Measurements from ENCODE around the gene SPR. TPM values are rescaled to one million over a fixed set of nuclear protein-coding genes. Genes with fewer than 3 reads are reported as not detected.

SPR gene
- total and polyA plus RNA-seq, 2 of the 13 experiments (the other 11 are each of a cell fraction or from before 2014, with no cell fraction given) = 34.0 to 96.0 TPM

DNA sequence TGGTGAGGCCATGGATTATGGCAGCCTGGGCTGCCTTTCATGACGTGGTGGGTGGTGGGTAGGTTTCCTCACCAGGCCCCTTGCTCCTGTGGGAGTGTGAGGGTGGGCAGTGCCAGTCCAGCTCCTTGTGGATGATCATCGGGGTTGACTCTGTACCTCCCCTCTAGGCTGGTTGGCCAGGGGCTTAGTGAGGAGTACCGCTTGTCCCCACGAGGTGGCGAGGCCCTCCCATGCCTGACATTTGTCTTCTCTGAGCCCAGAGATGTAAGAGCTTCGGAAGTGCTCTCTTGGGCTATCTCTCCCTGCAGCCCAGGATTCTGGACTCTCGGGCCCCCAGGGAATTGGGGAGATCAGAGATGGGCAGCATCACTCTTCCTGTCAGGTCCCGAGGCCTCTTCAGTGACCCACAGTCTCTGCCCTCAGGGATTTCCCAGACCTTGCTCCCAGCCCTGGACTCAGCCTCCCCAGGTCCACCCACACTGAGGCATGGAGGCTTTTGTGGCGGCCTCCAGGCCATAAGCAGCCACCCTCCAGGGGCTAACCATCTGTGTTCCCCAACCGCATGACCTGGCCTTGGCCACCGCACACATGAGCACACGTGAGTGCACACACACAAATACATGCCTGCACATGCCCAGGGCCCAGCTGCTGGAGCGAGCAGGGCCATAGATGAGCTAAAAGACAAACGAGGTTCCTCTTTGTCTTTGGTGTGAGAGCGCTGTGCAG, 6.5 kb downstream of the SPR start (continued):
- TF ChIP-seq, protein P1, sequence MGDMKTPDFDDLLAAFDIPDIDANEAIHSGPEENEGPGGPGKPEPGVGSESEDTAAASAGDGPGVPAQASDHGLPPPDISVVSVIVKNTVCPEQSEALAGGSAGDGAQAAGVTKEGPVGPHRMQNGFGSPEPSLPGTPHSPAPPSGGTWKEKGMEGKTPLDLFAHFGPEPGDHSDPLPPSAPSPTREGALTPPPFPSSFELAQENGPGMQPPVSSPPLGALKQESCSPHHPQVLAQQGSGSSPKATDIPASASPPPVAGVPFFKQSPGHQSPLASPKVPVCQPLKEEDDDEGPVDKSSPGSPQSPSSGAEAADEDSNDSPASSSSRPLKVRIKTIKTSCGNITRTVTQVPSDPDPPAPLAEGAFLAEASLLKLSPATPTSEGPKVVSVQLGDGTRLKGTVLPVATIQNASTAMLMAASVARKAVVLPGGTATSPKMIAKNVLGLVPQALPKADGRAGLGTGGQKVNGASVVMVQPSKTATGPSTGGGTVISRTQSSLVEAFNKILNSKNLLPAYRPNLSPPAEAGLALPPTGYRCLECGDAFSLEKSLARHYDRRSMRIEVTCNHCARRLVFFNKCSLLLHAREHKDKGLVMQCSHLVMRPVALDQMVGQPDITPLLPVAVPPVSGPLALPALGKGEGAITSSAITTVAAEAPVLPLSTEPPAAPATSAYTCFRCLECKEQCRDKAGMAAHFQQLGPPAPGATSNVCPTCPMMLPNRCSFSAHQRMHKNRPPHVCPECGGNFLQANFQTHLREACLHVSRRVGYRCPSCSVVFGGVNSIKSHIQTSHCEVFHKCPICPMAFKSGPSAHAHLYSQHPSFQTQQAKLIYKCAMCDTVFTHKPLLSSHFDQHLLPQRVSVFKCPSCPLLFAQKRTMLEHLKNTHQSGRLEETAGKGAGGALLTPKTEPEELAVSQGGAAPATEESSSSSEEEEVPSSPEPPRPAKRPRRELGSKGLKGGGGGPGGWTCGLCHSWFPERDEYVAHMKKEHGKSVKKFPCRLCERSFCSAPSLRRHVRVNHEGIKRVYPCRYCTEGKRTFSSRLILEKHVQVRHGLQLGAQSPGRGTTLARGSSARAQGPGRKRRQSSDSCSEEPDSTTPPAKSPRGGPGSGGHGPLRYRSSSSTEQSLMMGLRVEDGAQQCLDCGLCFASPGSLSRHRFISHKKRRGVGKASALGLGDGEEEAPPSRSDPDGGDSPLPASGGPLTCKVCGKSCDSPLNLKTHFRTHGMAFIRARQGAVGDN (CRISPR knock-in tag; IDR thresholded peaks at IDR 0.05) = peak; percentile 38; the same call in 1 of the 2 replicates
- TF ChIP-seq ZNF34 (CRISPR knock-in tag; IDR thresholded peaks at IDR 0.05; ENCODE audit: borderline replicate concordance) (no peak), ZNF331 (CRISPR knock-in tag; IDR thresholded peaks at IDR 0.05) (peak; percentile 52; the same call in 1 of the 2 replicates), FOXC1 (CRISPR knock-in tag; IDR thresholded peaks at IDR 0.05; ENCODE audit: borderline replicate concordance) (peak; percentile 25; the same call in 1 of the 2 replicates), CBX2 (IDR thresholded peaks at IDR 0.05; ENCODE audit: low read depth, low read length) (no peak), CBX2 (CRISPR knock-in tag; IDR thresholded peaks at IDR 0.05; ENCODE audit: low read depth) (0 out of 2 replicates have a peak, but pooled peaks have one; percentile 48), ZNF615 (CRISPR knock-in tag; IDR thresholded peaks at IDR 0.05; ENCODE audit: borderline replicate concordance) (no peak), ZSCAN25 (CRISPR knock-in tag; IDR thresholded peaks at IDR 0.05) (0 out of 2 replicates have a peak, but pooled peaks have one; percentile 35), KLF13 (CRISPR knock-in tag; IDR thresholded peaks at IDR 0.05) (no peak), PHF8 (CRISPR knock-in tag; IDR thresholded peaks at IDR 0.05) (0 out of 2 replicates have a peak, but pooled peaks have one; percentile 26), FOXA1 (IDR thresholded peaks at IDR 0.05) (no peak), FOXA1 (CRISPR knock-in tag; IDR thresholded peaks at IDR 0.05) (0 out of 2 replicates have a peak, but pooled peaks have one; percentile 8), ZFP82 (CRISPR knock-in tag; IDR thresholded peaks at IDR 0.05; ENCODE audit: borderline replicate concordance) (no peak), RBM39 (IDR thresholded peaks at IDR 0.05; ENCODE audit: low read depth, low read length, poor library complexity, severe bottlenecking) (peak; percentile 61), ZNF652 (CRISPR knock-in tag; IDR thresholded peaks at IDR 0.05; ENCODE audit: borderline replicate concordance, low read depth) (no peak), ZNF775 (CRISPR knock-in tag; IDR thresholded peaks at IDR 0.05; ENCODE audit: borderline replicate concordance) (no peak), ZNF205 (CRISPR knock-in tag; IDR thresholded peaks at IDR 0.05) (no peak), KDM3A (CRISPR knock-in tag; IDR thresholded peaks at IDR 0.05; ENCODE audit: low read depth) (0 out of 2 replicates have a peak, but pooled peaks have one; percentile 56)
- TF ChIP-seq, protein P2, sequence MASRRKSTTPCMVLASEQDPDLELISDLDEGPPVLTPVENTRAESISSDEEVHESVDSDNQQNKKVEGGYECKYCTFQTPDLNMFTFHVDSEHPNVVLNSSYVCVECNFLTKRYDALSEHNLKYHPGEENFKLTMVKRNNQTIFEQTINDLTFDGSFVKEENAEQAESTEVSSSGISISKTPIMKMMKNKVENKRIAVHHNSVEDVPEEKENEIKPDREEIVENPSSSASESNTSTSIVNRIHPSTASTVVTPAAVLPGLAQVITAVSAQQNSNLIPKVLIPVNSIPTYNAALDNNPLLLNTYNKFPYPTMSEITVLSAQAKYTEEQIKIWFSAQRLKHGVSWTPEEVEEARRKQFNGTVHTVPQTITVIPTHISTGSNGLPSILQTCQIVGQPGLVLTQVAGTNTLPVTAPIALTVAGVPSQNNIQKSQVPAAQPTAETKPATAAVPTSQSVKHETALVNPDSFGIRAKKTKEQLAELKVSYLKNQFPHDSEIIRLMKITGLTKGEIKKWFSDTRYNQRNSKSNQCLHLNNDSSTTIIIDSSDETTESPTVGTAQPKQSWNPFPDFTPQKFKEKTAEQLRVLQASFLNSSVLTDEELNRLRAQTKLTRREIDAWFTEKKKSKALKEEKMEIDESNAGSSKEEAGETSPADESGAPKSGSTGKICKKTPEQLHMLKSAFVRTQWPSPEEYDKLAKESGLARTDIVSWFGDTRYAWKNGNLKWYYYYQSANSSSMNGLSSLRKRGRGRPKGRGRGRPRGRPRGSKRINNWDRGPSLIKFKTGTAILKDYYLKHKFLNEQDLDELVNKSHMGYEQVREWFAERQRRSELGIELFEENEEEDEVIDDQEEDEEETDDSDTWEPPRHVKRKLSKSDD (CRISPR knock-in tag; IDR thresholded peaks at IDR 0.05; ENCODE audit: low read depth) = 0 out of 2 replicates have a peak, but pooled peaks have one; percentile 25
- TF ChIP-seq, protein P3, sequence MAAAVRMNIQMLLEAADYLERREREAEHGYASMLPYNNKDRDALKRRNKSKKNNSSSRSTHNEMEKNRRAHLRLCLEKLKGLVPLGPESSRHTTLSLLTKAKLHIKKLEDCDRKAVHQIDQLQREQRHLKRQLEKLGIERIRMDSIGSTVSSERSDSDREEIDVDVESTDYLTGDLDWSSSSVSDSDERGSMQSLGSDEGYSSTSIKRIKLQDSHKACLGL (CRISPR knock-in tag; IDR thresholded peaks at IDR 0.05) = peak; percentile 45; the same call in 1 of the 2 replicates
- TF ChIP-seq, protein P4, sequence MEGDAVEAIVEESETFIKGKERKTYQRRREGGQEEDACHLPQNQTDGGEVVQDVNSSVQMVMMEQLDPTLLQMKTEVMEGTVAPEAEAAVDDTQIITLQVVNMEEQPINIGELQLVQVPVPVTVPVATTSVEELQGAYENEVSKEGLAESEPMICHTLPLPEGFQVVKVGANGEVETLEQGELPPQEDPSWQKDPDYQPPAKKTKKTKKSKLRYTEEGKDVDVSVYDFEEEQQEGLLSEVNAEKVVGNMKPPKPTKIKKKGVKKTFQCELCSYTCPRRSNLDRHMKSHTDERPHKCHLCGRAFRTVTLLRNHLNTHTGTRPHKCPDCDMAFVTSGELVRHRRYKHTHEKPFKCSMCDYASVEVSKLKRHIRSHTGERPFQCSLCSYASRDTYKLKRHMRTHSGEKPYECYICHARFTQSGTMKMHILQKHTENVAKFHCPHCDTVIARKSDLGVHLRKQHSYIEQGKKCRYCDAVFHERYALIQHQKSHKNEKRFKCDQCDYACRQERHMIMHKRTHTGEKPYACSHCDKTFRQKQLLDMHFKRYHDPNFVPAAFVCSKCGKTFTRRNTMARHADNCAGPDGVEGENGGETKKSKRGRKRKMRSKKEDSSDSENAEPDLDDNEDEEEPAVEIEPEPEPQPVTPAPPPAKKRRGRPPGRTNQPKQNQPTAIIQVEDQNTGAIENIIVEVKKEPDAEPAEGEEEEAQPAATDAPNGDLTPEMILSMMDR (CRISPR knock-in tag; IDR thresholded peaks at IDR 0.05) = peak; percentile 95
